Measurements from ENCODE around the gene DOCK1. TPM values are rescaled to one million over a fixed set of nuclear protein-coding genes. Genes with fewer than 3 reads are reported as not detected.

The DOCK1 gene
- total RNA-seq, 2 donors from 2014 or later, result 34.3 to 44.1 TPM

GRCh38 chr10:127356360-127356759 is 451.1 kb downstream of the DOCK1 start:
- TF ChIP-seq, protein P1, sequence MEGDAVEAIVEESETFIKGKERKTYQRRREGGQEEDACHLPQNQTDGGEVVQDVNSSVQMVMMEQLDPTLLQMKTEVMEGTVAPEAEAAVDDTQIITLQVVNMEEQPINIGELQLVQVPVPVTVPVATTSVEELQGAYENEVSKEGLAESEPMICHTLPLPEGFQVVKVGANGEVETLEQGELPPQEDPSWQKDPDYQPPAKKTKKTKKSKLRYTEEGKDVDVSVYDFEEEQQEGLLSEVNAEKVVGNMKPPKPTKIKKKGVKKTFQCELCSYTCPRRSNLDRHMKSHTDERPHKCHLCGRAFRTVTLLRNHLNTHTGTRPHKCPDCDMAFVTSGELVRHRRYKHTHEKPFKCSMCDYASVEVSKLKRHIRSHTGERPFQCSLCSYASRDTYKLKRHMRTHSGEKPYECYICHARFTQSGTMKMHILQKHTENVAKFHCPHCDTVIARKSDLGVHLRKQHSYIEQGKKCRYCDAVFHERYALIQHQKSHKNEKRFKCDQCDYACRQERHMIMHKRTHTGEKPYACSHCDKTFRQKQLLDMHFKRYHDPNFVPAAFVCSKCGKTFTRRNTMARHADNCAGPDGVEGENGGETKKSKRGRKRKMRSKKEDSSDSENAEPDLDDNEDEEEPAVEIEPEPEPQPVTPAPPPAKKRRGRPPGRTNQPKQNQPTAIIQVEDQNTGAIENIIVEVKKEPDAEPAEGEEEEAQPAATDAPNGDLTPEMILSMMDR (IDR thresholded peaks at IDR 0.05), result no peak
- TF ChIP-seq POLR2A (IDR thresholded peaks at IDR 0.05), result no peak
- intact Hi-C loops (cut with DNase I), result no loop called here
- no peak for DNase-seq
- H3K27me3 ChIP-seq, result no peaks in the 10 kb centered on the region
- no peaks in the 10 kb centered on the region for H3K4me1 ChIP-seq
- WGBS, 2 donors, result 89 to 91% methylated on average over 6 of the region's 6 CpGs
- H3K36me3 ChIP-seq (replicated peaks in 1 of 2; ENCODE audit: insufficient read depth in 1 of 2, low read depth in 2 of 2), result no peaks in the 10 kb centered on the region
- ATAC-seq, result no peak
- no peak overlapping the region for H3K27ac ChIP-seq
- no peak overlapping the region for H3K4me3 ChIP-seq
- no peaks in the 10 kb centered on the region for H3K9me3 ChIP-seq

DNA sequence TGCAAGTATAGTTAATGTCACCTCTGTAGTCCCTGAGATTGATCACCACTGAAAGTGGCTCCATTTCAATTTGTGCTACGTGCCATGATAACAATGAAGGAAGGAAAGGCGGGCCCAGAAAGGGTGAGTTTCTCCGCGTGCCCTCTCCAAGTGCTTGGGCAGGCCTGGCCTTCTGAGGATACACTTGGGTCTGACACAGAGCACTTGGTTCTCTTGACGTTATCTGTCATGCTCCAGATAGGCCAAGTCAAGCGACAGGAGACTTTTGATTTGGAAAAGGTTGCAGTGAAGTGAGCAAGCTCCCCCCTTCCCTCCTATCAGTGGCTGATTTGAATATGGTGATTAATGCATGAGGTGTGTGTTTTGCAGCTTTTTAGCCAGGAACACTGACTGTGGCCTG is 452.0 kb downstream of the DOCK1 start:
- no peak for TF ChIP-seq POLR2A (IDR thresholded peaks at IDR 0.05)
- TF ChIP-seq, protein P1 (IDR thresholded peaks at IDR 0.05), result no peak
- DNase-seq (no peak), ATAC-seq (no peak)
- Histone ChIP-seq H3K27ac (no peak overlapping the region), H3K4me3 (no peak overlapping the region), H3K4me1 (no peaks in the 10 kb centered on the region), H3K36me3 (replicated peaks in 1 of 2; ENCODE audit: insufficient read depth in 1 of 2, low read depth in 2 of 2) (peaks cover 0 to 2% of the 10 kb centered on the region in 2 donors), H3K27me3 (no peaks in the 10 kb centered on the region), H3K9me3 (no peaks in the 10 kb centered on the region)
- WGBS, 2 donors, result 95 to 97% methylated on average over 6 of the region's 6 CpGs
- intact Hi-C loops (cut with DNase I), result no loop called here

GRCh38 chr10:127358337-127358736 is 453.1 kb downstream of the DOCK1 start:
- Histone ChIP-seq H3K9me3 (no peaks in the 10 kb centered on the region), H3K4me1 (no peaks in the 10 kb centered on the region), H3K4me3 (no peak overlapping the region), H3K27me3 (no peaks in the 10 kb centered on the region), H3K36me3 (replicated peaks in 1 of 2; ENCODE audit: insufficient read depth in 1 of 2, low read depth in 2 of 2) (peaks cover 0 to 3% of the 10 kb centered on the region in 2 donors), H3K27ac (no peak overlapping the region)
- TF ChIP-seq, protein P1 (IDR thresholded peaks at IDR 0.05), result no peak
- no peak for TF ChIP-seq POLR2A (IDR thresholded peaks at IDR 0.05)
- no peak for DNase-seq
- 81 to 84% methylated on average over 9 of the region's 9 CpGs for WGBS, 2 donors
- intact Hi-C loops (cut with DNase I), result no loop called here
- no peak for ATAC-seq

DNA sequence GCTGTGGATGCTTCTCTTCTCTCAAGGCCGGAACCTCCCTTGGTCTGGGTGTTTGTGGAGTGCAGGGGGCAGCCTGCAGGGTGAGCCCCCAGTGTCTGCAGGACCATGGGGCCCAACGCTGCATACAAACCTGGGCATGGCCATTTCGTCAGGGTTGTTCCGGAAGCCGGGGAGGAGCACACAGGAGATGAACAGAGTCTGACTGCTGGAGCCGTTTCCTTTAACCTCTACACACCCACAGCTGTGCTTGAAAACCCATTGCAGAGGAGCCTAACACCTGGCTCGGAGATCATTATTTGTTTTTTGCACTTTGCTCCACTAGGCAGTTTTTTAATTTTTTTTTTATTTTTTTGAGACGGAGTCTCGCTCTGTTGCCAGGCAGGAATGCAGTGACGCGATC is 458.8 kb downstream of the DOCK1 start:
- no peak for ATAC-seq
- no peak overlapping the region for H3K27ac ChIP-seq
- H3K4me3 ChIP-seq, result no peak overlapping the region
- no peak for DNase-seq
- intact Hi-C loops (cut with DNase I), result no loop called here
- no peak for TF ChIP-seq POLR2A (IDR thresholded peaks at IDR 0.05)
- TF ChIP-seq, protein P1 (IDR thresholded peaks at IDR 0.05), result no peak
- H3K9me3 ChIP-seq, result no peaks in the 10 kb centered on the region
- 91 to 94% methylated on average over 11 of the region's 11 CpGs for whole genome bisulfite sequencing, 2 donors
- no peaks in the 10 kb centered on the region for H3K4me1 ChIP-seq
- peaks cover 0 to 3% of the 10 kb centered on the region in 2 donors for H3K36me3 ChIP-seq (replicated peaks in 1 of 2; ENCODE audit: insufficient read depth in 1 of 2, low read depth in 2 of 2)
- H3K27me3 ChIP-seq, result no peaks in the 10 kb centered on the region

DNA sequence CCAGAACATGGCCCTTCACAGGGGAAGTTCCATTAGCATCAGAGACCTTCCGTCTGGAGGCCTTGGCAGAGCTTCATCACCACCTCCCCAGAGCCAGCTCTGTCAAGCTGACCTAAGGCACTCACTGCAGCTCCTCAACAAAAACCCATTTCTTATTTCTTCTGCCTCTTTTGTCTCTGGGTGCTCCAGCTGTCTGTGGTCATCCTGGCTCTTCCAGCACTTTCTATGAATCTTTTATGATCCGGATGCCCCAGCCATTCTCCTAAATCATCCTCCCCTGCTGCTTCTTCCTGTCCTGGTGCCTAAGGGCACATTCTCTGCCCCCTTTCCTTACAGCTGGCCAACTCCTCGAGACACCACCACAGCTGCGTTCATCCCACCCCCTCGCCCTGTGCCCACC is 462.9 kb downstream of the DOCK1 start:
- ATAC-seq, result no peak
- intact Hi-C loops (cut with DNase I), result no loop called here
- H3K9me3 ChIP-seq, result no peaks in the 10 kb centered on the region
- TF ChIP-seq, protein P1 (IDR thresholded peaks at IDR 0.05), result no peak
- no peak for TF ChIP-seq POLR2A (IDR thresholded peaks at IDR 0.05)
- WGBS, 2 donors, result 76 to 96% methylated on average over 5 of the region's 5 CpGs
- no peaks in the 10 kb centered on the region for H3K27me3 ChIP-seq
- H3K36me3 ChIP-seq (replicated peaks in 1 of 2; ENCODE audit: insufficient read depth in 1 of 2, low read depth in 2 of 2), result no peaks in the 10 kb centered on the region
- no peak overlapping the region for H3K4me3 ChIP-seq
- H3K4me1 ChIP-seq, result no peaks in the 10 kb centered on the region
- H3K27ac ChIP-seq, result no peak overlapping the region
- no peak for DNase-seq
